ENCODE data around the gene NKD2.
"Not testable (repeated sequence)": the region's sequence is repeated elsewhere in the genome, so short reads cannot be mapped to it uniquely, and the experiment has no call there.

The NKD2 gene

DNA sequence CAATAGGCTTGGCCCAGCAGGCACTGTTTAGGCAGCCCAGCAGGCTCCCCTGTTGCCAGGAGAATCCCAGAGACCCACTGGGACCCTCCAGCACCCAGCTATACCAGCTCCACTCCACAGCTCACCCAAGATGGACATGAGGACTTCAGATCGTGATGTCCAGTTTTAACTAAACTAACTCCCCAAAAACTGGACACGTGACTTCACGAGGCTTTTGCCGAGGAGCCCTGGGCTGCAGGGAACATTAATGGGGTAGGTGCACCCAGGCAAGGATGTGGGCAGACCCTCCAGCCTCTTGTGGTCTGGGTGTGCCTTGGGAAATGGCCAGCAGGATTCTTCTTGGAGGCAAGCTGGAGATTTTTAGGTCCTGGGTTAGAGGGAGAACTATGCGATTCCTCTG lies 8.9 kb upstream of the NKD2 start:
- DNase-seq (ENCODE audit: low read depth in 1 of 2, low spot score in 1 of 2) = no peak

GRCh38 chr5:1000329-1000728 lies 8.3 kb upstream of the NKD2 start:
- no peak for DNase-seq (ENCODE audit: low read depth in 1 of 2, low spot score in 1 of 2)

DNA sequence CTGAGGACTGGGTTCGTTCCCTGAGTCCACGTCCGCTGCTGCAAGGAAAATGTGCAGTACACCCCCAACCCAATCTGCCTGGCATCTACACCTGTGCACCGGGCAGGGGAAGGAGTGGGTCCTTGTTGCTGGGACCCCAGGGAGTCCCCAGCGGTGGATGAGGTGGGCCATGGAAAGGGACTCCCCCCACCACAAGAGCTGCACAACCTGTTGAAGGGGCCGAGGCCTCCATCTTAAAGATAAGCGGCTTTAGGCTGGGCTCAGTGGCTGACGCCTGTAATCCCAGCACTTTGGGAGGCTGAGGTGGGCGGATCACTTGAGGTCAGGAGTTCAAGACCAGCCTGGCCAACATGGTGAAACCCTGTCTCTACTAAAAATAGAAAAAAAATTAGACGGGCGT lies 7.8 kb upstream of the NKD2 start:
- not testable (repeated sequence) for DNase-seq (ENCODE audit: low read depth in 1 of 2, low spot score in 1 of 2)

DNA sequence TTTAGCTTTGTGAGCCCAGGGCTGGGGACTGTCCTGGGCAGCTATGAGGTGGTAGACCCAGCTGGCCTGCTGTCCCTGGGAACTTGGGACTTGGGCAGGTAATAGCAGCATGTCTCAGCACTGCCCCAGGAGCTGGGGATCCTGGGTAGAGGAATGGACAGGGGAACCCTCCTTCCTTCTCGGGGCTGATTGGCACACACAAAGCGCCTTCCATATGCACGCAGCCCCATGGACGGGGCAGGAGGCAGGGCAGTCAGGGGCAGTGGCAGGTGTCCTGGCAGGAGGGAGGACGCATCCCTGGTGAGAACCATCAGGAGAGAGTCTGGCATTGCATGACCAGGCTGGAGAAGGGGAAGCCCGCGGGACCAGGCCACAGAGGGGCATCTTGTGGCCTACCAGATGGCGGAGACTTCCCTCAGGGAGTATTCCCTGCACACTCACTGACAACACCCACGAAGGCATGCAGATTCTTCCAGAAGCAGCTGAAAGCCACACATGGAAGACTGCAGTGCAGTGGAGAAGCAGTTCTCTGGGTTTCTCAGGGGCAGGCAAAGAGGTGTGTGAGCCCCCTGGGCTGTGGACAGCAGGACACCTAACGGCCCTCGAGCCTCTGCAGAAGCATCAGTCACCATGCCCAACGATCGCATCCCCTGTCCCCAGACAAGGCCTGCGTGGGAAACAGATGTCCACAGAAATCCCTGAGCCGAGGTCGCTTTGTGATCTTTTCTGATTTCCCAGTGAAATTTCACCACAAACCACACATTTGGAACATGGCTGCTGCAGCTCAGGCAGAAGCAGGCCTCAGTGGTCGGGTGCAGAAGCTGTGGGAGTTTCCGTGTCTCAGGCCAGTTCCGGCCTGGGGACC lies 7.0 kb upstream of the NKD2 start:
- no peak for DNase-seq (ENCODE audit: low read depth in 1 of 2, low spot score in 1 of 2)

- DNase-seq (ENCODE audit: low read depth in 1 of 2, low spot score in 1 of 2) = no peak
These were observed 6.4 kb upstream of the NKD2 start for GRCh38 chr5:1002271-1002546.

GRCh38 chr5:1002836-1003235 lies 5.8 kb upstream of the NKD2 start:
- no peak for DNase-seq (ENCODE audit: low read depth in 1 of 2, low spot score in 1 of 2)

GRCh38 chr5:1003296-1003937 lies 5.2 kb upstream of the NKD2 start:
- DNase-seq (ENCODE audit: low read depth in 1 of 2, low spot score in 1 of 2) = no peak

GRCh38 chr5:1004461-1005248 lies 3.9 kb upstream of the NKD2 start:
- DNase-seq (ENCODE audit: low read depth in 1 of 2, low spot score in 1 of 2) = no peak

- DNase-seq (ENCODE audit: low read depth in 1 of 2, low spot score in 1 of 2) = no peak
These were observed 3.3 kb upstream of the NKD2 start for GRCh38 chr5:1005249-1005851.

- DNase-seq (ENCODE audit: low read depth in 1 of 2, low spot score in 1 of 2) = no peak
These were observed 2.5 kb upstream of the NKD2 start for GRCh38 chr5:1005904-1006655.

DNA sequence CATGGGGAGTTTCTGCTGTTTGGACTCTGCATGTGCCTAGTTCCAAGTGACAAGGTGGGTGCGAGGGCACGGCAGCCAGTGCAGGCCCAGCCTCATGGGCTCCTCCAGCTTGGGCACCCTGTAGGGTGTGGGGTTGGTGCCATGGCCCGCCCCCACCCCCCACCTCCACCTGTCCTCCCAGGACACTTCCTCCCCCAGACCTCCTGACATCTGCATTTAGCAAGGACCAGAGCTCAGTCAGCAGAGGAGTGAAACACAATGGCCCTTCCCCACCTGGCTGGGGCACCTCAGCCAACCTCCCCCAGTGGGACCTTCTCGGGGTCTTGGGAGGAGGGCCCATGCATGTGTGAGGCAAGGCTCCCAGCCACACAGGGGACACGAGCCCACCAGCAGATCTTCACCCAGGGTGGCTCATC lies 1.9 kb upstream of the NKD2 start:
- DNase-seq (ENCODE audit: low read depth in 1 of 2, low spot score in 1 of 2) = no peak

- no peak for DNase-seq (ENCODE audit: low read depth in 1 of 2, low spot score in 1 of 2)
These were observed 1.4 kb upstream of the NKD2 start for GRCh38 chr5:1007221-1007680.

- no peak for DNase-seq (ENCODE audit: low read depth in 1 of 2, low spot score in 1 of 2)
These were observed 736 bp upstream of the NKD2 start for GRCh38 chr5:1007681-1008450.

- DNase-seq (ENCODE audit: low read depth in 1 of 2, low spot score in 1 of 2) = no peak
These were observed 968 bp downstream of the NKD2 start for GRCh38 chr5:1009359-1010180.

GRCh38 chr5:1010181-1010510 lies 1.5 kb downstream of the NKD2 start:
- DNase-seq (ENCODE audit: low read depth in 1 of 2, low spot score in 1 of 2) = no peak

- no peak for DNase-seq (ENCODE audit: low read depth in 1 of 2, low spot score in 1 of 2)
These were observed 2.0 kb downstream of the NKD2 start for GRCh38 chr5:1010641-1011046.

- DNase-seq (ENCODE audit: low read depth in 1 of 2, low spot score in 1 of 2) = peak in 1 of 2 donors; percentile 23
These were observed 2.6 kb downstream of the NKD2 start for GRCh38 chr5:1011226-1011631.

GRCh38 chr5:1011741-1012312 lies 3.2 kb downstream of the NKD2 start:
- no peak for DNase-seq (ENCODE audit: low read depth in 1 of 2, low spot score in 1 of 2)

DNA sequence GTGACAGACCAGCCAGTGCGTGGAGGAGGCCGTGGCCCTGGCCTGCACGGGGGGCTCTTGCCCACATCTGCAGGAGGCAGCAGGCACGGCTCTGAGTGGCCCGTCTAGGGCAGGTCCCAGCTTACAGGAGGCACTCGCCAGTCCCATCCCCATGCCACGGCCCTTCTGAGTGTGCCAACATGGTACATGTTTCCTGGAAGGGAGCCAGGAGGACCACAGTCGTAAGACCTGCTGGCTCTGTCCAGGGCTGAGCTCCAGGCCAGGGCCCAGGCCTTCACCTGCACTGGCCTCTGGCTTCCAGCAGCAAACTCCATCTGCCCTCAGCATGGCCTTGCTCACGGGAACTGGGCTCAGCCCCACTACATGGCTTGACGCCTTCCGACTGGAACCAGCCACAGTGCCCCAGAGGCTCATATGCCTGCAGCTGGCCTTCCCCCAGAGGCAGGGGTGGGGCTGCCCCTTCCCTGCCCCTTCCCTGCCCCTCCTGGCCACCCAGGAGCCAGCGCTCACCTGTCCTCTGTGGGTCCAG lies 3.8 kb downstream of the NKD2 start:
- no peak for DNase-seq (ENCODE audit: low read depth in 1 of 2, low spot score in 1 of 2)
